ENCODE results near the gene RSRP1.
"Not testable (repeated sequence)": the region's sequence is repeated elsewhere in the genome, so short reads cannot be mapped to it uniquely, and the experiment has no call there.

Gene RSRP1

DNA sequence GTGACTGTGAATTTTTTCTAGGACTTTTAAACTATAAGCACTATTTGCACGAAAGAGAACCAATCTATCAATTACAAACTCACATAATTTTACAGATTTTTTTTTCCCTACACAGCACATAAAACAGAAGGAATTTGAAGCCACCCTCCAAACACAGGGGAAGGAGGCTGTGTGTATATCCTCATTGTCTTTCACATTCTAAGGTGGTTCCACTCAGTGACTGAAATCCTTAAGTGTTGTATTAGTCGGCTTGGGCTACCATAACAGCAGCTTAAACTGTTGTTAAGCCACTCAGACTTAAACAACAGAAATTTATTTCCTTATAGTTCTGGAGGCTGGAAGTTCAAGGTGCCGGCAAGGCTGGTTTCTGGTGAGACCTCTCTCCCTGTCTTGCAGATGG, 13.1 kb upstream of the RSRP1 start:
- H3K27ac ChIP-seq, result not testable (repeated sequence)

DNA sequence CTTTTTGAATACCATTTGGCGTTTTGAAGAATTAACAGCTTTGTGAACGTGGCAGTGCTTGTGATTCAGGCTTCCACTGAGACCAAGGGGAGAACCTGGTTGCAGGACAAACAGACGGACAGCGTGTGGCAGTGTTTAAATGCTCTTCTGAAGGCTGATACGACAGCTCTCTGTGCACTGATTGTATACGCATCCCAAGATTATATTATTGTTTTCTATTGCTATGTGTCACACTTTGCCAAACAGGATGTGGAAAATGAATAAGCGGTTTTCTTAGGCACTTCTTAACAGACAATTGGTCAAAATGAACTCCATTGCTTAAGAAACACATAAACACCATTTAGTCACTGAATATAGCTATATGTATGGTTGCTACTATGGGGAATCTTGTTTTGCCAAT, 12.6 kb upstream of the RSRP1 start:
- H3K27ac ChIP-seq, result not testable (repeated sequence)
- TF ChIP-seq, protein P1, sequence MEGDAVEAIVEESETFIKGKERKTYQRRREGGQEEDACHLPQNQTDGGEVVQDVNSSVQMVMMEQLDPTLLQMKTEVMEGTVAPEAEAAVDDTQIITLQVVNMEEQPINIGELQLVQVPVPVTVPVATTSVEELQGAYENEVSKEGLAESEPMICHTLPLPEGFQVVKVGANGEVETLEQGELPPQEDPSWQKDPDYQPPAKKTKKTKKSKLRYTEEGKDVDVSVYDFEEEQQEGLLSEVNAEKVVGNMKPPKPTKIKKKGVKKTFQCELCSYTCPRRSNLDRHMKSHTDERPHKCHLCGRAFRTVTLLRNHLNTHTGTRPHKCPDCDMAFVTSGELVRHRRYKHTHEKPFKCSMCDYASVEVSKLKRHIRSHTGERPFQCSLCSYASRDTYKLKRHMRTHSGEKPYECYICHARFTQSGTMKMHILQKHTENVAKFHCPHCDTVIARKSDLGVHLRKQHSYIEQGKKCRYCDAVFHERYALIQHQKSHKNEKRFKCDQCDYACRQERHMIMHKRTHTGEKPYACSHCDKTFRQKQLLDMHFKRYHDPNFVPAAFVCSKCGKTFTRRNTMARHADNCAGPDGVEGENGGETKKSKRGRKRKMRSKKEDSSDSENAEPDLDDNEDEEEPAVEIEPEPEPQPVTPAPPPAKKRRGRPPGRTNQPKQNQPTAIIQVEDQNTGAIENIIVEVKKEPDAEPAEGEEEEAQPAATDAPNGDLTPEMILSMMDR (conservative IDR thresholded peaks at IDR 0.05), result peak; percentile 51

DNA sequence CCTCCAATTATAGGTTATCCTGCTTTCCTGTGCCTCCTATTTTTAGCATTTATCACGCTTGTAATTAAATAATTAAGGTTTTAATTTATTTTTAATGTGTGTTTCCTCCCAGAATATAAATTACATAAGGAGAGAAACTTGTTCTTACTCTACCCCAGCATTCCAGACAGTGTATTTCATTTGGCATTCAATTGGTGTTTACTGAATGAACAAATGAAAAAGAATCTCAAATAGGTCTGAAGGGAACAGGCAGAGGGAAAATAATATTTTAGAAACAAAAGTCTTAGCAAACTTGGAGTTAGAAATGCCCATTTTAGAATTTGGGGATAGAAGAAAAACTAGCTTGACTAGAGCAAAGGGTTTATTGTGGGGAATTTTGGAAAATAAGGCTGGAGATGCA, 9.9 kb upstream of the RSRP1 start:
- no peak overlapping the region for H3K27ac ChIP-seq
- TF ChIP-seq, protein P1 (conservative IDR thresholded peaks at IDR 0.05), result no peak

DNA sequence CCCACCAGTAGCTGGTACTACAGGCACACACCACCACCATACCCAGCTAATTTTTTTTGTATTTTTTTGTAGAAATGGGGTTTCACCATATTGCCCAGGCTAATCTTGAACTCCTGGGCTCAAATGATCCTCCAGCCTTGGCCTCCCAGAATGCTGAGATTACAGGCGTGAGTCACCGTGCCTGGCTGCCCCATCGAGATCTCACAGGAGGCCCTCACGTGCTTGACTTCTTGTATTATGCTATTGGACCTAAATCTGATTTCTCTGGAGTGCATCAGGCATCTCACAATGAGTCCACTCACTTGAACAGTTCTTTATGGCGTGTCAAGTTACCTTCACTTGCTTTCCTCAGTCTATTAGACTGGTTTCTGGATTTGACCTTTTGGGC, 9.3 kb upstream of the RSRP1 start:
- TF ChIP-seq, protein P1 (conservative IDR thresholded peaks at IDR 0.05), result no peak
- no peak overlapping the region for H3K27ac ChIP-seq

DNA sequence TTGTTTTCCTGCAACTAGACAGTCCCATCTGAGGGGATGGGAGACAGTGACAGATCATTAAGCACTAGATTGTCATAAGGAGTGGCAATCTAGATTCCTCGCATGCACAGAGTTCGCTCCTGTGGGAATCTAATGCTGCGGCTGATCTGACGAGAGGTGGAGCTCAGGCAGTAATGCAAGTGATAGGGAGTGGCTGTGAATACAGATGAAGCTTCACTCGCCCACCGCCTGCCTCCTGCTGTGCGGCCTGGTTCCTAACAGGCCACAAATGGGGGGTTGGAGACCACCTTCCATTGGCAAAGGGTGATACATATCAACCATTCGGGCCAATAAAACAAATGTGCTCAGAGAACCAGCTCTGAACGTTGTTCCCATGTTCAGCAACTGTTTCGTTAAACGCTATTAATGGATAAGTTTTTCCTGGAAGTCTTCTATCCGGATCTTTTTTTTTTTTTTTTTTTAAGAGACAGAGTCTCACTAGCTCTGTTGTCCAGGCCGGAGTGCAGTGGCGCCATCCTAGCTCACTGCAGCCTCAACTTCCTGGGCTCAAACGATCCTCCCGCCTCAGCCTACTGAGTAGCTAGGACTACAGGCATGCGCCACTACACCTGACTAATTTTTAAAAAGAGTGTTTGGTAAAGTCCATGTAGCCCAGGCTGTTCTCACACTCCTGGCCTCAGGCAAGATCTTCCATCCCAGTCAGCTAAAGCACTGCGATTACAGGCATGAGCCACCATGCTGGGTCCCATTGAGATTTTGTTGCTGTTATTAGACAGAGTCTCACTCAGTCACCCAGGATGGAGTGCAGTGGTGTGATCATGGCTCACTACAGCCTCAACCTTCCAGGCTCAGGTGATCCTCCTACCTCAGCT, 8.7 kb upstream of the RSRP1 start:
- no peak overlapping the region for H3K27ac ChIP-seq
- TF ChIP-seq, protein P1 (conservative IDR thresholded peaks at IDR 0.05), result no peak

DNA sequence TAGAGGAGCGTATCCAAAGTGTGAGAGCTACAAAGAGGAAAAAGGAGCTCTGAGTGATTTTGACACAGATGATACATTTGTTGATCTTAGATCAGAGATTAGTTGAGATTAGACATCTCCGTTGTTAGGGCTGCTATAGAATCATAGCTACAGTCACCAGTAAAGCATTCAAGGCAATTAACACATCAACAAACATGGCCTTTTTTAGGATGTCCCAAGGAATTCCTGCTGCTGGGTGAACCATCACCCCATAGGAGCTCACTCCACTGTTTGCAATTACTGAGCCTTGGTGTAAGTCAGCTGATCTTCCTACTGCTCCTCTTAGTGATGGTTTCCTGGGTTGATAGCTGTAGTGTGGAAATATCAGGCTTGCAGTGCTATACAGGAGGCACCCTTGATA, 6.7 kb upstream of the RSRP1 start:
- TF ChIP-seq, protein P1 (conservative IDR thresholded peaks at IDR 0.05), result no peak
- peak overlapping the region; percentile 63 for H3K27ac ChIP-seq

DNA sequence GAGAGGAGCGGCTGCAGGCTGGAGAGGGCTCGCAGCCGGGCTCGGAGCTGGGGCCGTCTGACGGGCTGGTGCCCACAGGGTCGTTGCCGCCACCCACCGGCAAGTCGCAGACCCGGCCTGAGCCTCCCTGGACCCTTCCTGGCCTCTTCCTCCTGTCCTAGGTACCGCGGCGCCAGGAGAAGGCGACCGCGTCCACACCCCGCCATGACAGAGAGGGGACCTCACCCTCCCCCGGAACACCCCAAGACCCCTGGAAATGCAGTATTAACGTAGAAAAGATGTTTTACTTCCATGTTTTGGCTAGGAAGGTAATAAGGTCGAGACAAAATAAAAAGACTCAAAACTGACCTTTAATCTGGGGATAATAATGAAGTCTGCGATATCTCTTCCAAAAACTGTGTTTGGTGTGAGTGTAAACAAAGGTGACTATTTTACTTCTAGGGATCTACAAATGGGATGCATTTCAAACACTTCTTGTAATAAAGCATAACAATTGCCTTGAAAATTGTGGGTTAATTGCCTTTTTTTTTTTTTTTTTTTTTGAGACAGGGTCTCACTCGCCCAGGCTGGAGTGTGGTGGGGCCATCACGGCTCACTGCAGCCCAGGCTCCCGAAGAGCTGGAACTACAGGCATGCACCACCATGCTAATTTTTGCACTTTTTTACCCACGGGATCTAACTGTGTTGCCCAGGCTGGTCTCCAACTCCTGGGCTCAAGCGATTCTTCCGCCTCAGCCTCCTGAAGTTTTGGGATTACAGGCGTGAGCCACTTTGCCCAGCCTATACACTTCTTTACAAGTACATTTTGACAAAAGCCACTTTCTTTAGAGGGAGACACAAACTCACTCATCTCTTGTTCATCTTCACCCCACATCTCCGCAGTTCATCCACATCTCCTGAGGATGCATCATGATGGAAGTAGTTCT, 838 bp upstream of the RSRP1 start:
- H3K27ac ChIP-seq, result peak overlapping the region; percentile 96
- TF ChIP-seq, protein P1 (conservative IDR thresholded peaks at IDR 0.05), result peak; percentile 48
